ENCODE data around the gene DYNLT5. TPM values are rescaled to one million over a fixed set of nuclear protein-coding genes. Genes with fewer than 3 reads are reported as not detected.

Gene DYNLT5
- total RNA-seq, 1 experiment from 2014 or later, result 0.83 TPM

GRCh38 chr1:66745451-66745850 is 6.8 kb upstream of the DYNLT5 start:
- Histone ChIP-seq H3K9me3 (ENCODE audit: control insufficient read depth, low read depth, low read length) (no peaks in the 10 kb centered on the region), H3K4me2 (ENCODE audit: insufficient read depth, insufficient read length, low read length) (no peak overlapping the region), H2AFZ (ENCODE audit: low read length) (no peak overlapping the region), H4K5ac (ENCODE audit: insufficient read length, low read depth, low read length) (no peak overlapping the region), H4K8ac (replicated peaks; ENCODE audit: insufficient read length, low read depth, low read length) (no peak overlapping the region), H3T11ph (ENCODE audit: low read length) (no peak overlapping the region), H3K23ac (ENCODE audit: insufficient read length, low read depth, low read length) (no peak overlapping the region), H4K20me1 (ENCODE audit: control insufficient read depth, insufficient read depth, insufficient read length) (no peaks in the 10 kb centered on the region), H3K9ac (ENCODE audit: extremely low read depth, insufficient read length, low read length) (no peak overlapping the region), H2BK5ac (ENCODE audit: insufficient read length, low read length) (no peak overlapping the region), H3K4me1 (ENCODE audit: insufficient read depth, low read length) (no peaks in the 10 kb centered on the region), H4K91ac (ENCODE audit: insufficient read length, low read depth, low read length) (no peak overlapping the region), H2AK5ac (ENCODE audit: insufficient read length, low read length) (no peak overlapping the region), H3K18ac (ENCODE audit: insufficient read length, low read depth, low read length) (no peak overlapping the region), H3K23me2 (ENCODE audit: insufficient read length, low read depth, low read length, poor library complexity, severe bottlenecking) (no peaks in the 10 kb centered on the region), H2BK12ac (ENCODE audit: insufficient read length, low read depth, low read length) (no peak overlapping the region), H3K27ac (ENCODE audit: insufficient read length, low read depth, low read length) (no peak overlapping the region), H3K56ac (ENCODE audit: insufficient read length, low read depth, low read length) (no peak overlapping the region), H3K79me1 (ENCODE audit: insufficient read depth, low read depth, low read length, poor library complexity, severe bottlenecking) (no peaks in the 10 kb centered on the region), H3K27me3 (ENCODE audit: insufficient read depth, low read length) (no peaks in the 10 kb centered on the region), H2BK20ac (ENCODE audit: low read depth, low read length, poor library complexity, severe bottlenecking) (no peak overlapping the region), H2BK120ac (ENCODE audit: low read depth, low read length, poor library complexity, severe bottlenecking) (no peak overlapping the region), H3K14ac (ENCODE audit: insufficient read depth, low read length) (no peak overlapping the region), H2BK15ac (ENCODE audit: low read depth, low read length) (no peak overlapping the region), H3K79me2 (ENCODE audit: insufficient read depth, low read length) (no peaks in the 10 kb centered on the region), H3K4ac (ENCODE audit: low read depth, low read length) (no peak overlapping the region)
- no peak overlapping the region for H3K4me3 Mint-ChIP-seq
- TF ChIP-seq, protein P1, sequence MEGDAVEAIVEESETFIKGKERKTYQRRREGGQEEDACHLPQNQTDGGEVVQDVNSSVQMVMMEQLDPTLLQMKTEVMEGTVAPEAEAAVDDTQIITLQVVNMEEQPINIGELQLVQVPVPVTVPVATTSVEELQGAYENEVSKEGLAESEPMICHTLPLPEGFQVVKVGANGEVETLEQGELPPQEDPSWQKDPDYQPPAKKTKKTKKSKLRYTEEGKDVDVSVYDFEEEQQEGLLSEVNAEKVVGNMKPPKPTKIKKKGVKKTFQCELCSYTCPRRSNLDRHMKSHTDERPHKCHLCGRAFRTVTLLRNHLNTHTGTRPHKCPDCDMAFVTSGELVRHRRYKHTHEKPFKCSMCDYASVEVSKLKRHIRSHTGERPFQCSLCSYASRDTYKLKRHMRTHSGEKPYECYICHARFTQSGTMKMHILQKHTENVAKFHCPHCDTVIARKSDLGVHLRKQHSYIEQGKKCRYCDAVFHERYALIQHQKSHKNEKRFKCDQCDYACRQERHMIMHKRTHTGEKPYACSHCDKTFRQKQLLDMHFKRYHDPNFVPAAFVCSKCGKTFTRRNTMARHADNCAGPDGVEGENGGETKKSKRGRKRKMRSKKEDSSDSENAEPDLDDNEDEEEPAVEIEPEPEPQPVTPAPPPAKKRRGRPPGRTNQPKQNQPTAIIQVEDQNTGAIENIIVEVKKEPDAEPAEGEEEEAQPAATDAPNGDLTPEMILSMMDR (conservative IDR thresholded peaks at IDR 0.05), result no peak
- DNase-seq, result no peak
- H3K36me3 Mint-ChIP-seq (ENCODE audit: insufficient read depth in 1 of 3, low read depth in 3 of 3), result no peaks in the 10 kb centered on the region
- WGBS (ENCODE audit: extremely low coverage, insufficient read length, low lambda C conversion rate), result no CpG with 5 or more reads among the region's 2 CpGs
- H3K27me3 Mint-ChIP-seq (ENCODE audit: low read depth), result peaks cover 8% of the 10 kb centered on the region; the same call in 1 of the 2 replicates
- no peaks in the 10 kb centered on the region for H3K9me3 Mint-ChIP-seq
- no peak overlapping the region for H3K27ac Mint-ChIP-seq
- H3K4me1 Mint-ChIP-seq, result no peaks in the 10 kb centered on the region
